GM12872 (cell line): ENCODE measurements around the gene PPM1L.

Source experiments
- TF ChIP-seq, protein P1 (sequence below): IDR thresholded peaks from 3 replicates; pipeline ENCODE4 v1.5.1; 2011; ENCODE audit warnings: low read depth, mild to moderate bottlenecking, low read length, moderate library complexity; ENCODE audit not compliant: insufficient read depth

Gene PPM1L

DNA sequence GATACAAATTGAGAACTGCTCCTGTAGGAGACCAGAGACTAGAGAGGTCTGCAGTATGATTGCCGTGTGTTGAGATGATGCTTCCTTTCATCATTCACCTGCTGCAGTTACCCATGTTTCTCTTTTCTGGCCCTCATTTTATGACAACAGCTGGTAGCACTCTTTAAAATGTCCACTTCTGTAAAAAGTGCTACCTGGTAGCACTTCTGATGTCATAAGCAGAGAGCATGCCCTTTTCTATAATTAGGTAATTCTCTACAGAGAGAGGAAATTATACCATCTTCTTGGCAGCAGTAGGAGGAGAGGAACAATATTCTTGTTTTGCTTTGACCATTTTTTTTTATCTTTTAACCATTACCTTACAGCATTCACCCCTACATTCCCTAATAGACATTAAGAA is 123.8 kb downstream of the PPM1L start:
- TF ChIP-seq, protein P1, sequence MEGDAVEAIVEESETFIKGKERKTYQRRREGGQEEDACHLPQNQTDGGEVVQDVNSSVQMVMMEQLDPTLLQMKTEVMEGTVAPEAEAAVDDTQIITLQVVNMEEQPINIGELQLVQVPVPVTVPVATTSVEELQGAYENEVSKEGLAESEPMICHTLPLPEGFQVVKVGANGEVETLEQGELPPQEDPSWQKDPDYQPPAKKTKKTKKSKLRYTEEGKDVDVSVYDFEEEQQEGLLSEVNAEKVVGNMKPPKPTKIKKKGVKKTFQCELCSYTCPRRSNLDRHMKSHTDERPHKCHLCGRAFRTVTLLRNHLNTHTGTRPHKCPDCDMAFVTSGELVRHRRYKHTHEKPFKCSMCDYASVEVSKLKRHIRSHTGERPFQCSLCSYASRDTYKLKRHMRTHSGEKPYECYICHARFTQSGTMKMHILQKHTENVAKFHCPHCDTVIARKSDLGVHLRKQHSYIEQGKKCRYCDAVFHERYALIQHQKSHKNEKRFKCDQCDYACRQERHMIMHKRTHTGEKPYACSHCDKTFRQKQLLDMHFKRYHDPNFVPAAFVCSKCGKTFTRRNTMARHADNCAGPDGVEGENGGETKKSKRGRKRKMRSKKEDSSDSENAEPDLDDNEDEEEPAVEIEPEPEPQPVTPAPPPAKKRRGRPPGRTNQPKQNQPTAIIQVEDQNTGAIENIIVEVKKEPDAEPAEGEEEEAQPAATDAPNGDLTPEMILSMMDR: no peak

DNA sequence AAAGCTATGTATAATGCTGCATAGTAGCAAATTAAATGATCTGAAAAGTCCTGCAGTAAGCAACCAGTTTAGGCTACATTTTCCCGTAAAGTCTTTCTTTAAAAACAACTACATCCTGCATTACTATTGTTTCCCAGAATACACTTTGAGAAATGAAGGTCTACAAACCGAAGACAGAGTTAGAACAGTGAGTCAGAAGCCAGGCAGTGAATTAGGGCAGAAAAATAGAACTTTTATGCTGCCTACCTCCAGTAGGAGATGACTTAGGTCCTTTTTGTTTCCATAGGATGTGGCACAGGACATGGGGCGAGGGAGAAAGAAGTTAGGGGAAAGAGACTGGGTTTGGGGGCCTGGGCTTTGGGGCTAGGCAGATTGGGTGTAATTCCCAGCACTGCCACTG is 127.3 kb downstream of the PPM1L start:
- TF ChIP-seq, protein P1: no peak

DNA sequence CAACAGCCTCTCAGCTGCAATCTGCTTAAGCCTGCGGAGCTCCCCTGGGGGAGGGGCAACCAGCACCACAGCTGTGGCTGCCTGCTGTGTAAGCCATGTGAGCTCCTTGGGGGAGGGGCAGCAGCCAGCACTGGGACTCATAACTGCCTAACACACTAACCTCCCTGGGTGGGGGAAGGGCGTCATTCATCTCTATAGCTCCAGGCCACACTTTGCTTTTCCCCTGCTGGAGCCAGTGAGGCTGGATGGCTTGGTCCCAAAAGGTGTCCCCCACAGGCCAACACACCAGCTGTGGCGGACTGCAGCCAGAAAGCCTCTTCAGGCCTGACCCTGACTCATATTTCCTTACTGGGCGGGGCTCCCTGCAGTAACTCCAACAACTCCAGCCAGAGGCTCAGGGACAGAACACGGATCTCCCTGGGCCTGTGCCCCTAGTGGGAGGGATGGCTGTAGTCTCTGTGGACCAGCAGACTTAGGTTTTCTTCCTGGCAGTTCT is 129.8 kb downstream of the PPM1L start:
- TF ChIP-seq, protein P1: no peak

DNA sequence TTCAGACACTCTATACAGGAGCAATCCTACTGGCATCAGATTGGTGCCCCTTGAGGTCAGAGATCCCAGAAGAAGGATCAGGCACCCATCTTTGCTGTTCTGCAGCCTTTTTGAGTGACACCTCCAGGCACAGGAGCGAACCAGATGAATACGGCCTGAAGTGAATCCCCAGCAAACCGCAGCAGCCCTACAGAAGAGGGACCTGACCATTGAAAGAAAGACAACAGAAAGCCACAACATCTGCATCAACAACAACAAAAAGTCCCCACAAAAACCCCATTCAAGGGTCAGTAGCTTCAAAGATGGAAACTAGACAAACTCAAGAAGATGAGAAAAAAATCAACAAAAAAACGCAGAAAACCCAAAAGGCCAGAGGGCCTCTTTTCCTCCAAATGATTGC is 130.4 kb downstream of the PPM1L start:
- TF ChIP-seq, protein P1: no peak

DNA sequence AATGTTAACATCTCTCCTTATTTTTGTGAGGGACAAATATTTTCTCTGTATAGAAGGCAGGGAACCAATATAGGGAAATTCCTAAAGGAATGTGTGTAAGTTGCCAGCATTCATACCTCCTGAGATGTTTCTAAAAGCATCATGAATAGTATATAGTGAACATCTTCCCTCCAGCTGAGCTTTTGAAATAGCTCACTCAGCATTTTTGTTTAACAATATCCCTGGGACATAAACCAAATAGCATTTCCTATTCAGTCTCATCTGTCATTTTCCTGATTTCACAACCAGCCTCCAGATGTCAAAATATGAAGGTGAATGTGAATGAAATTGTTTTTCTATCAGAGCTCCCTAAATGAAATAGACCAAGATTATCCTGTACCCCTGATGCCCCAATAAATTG is 137.2 kb downstream of the PPM1L start:
- TF ChIP-seq, protein P1: no peak

DNA sequence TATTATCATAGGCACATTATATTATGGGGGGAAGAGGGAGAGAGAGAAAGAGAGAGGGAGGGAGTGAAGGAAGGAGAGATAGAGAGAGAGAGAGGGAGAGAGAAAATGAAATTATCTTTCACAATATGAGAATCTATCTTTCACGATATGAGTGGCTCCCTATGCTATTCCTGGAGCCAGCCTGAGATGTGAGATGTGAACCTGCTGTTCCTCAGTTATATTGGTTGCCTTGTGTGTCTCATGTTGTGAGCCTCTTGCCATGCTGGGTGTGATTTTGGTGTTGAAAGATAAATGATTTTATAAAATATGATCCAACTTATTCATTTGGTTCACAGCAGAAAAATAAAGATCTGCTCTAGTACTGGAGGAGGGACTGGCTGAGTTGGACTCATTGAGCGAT is 148.7 kb downstream of the PPM1L start:
- TF ChIP-seq, protein P1: no peak

DNA sequence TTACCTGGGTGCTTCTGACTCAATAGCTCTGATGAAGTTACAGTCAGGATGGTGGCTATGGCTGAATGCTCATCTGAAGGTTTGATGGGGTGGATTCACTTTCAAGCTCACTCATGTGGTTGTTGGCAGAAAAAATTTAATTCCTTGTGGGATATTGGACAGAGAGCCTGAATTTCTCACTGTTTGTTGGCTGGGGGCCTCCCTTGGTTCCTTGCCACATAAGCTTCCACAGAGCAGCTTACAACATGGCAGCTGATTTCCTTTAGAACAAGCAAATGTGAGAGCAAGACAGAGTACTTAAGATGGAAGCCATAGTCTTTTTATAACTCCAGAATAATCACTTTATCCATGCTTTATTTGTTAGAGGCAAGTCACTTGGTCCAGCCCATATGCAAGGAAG is 150.6 kb downstream of the PPM1L start:
- TF ChIP-seq, protein P1: no peak

DNA sequence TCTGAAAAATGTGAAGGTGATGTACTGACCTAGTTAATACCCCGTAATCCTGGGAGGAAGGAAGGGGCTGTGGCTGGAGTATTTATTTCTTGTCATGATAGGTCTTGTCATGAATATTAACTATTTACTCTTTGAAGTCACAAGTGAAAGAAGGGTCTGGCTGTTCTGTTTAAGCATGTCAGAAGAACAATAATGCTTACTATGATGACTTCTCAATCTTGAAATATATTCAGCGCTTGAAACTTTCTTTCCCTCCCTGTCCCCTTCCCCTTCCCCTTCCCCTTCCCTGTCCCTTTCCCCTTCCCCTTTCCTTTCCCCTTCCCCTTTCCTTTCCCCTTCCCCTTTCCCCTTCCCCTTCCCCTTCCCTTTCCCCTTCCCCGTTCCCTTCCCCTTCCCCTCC is 153.9 kb downstream of the PPM1L start:
- TF ChIP-seq, protein P1: no peak
